Measurements from ENCODE around the gene METTL13. TPM values are rescaled to one million over a fixed set of nuclear protein-coding genes. Genes with fewer than 3 reads are reported as not detected.

METTL13 gene
- total and polyA plus RNA-seq, 2 experiments from 2014 or later, result 18.8 to 22.0 TPM

- Histone ChIP-seq H3K4me2 (ENCODE audit: unreplicated experiment) (no peak overlapping the region), H3K4me3 (no peak overlapping the region), H3K27me3 (replicated peaks; ENCODE audit: insufficient read depth) (no peaks in the 10 kb centered on the region), H3K36me3 (ENCODE audit: low read depth) (no peaks in the 10 kb centered on the region), H3K4me1 (ENCODE audit: insufficient read depth) (peaks cover 15% of the 10 kb centered on the region), H3K9me3 (ENCODE audit: low read depth) (no peaks in the 10 kb centered on the region), H3K27ac (no peak overlapping the region), H3K9me2 (ENCODE audit: insufficient read depth) (no peaks in the 10 kb centered on the region), H3K79me2 (ENCODE audit: insufficient read depth) (no peaks in the 10 kb centered on the region), H4K20me1 (ENCODE audit: insufficient read depth) (no peaks in the 10 kb centered on the region), H3F3A (ENCODE audit: insufficient read depth) (peaks cover 16% of the 10 kb centered on the region), H3K9ac (no peak overlapping the region), H2AFZ (0 out of 2 replicates have a peak overlapping the region, but pooled peaks have one; percentile 83)
- in situ Hi-C loops (cut with MboI), result no loop called here
- 93 to 96% methylated on average over 2 of the region's 2 CpGs for WGBS, 2 experiments (ENCODE audit: low coverage in 1 of 2, low lambda C conversion rate in 2 of 2, missing lambda C conversion rate in 2 of 2)
- TF ChIP-seq EZH2 (IDR thresholded peaks at IDR 0.05; ENCODE audit: insufficient read depth, poor library complexity, severe bottlenecking) (no peak), EZH2phosphoT487 (IDR thresholded peaks at IDR 0.05; ENCODE audit: insufficient read depth, low read depth) (no peak)
- no peak for DNase-seq
Observed at GRCh38 chr1:171753182-171753581, 28.3 kb upstream of the METTL13 start.

- no peaks in the 10 kb centered on the region for H3K36me3 ChIP-seq (ENCODE audit: low read depth)
- H3K9me3 ChIP-seq (ENCODE audit: low read depth), result no peaks in the 10 kb centered on the region
- no peaks in the 10 kb centered on the region for H4K20me1 ChIP-seq (ENCODE audit: insufficient read depth)
- H3F3A ChIP-seq (ENCODE audit: insufficient read depth), result peaks cover 16% of the 10 kb centered on the region
- H2AFZ ChIP-seq, result peak overlapping the region; percentile 83
- H3K9me2 ChIP-seq (ENCODE audit: insufficient read depth), result no peaks in the 10 kb centered on the region
- WGBS, 2 experiments (ENCODE audit: low coverage in 1 of 2, low lambda C conversion rate in 2 of 2, missing lambda C conversion rate in 2 of 2), result 32 to 37% methylated on average over 4 of the region's 4 CpGs
- peak overlapping the region; percentile 79 for H3K27ac ChIP-seq
- TF ChIP-seq EZH2phosphoT487 (IDR thresholded peaks at IDR 0.05; ENCODE audit: insufficient read depth, low read depth) (no peak), EZH2 (IDR thresholded peaks at IDR 0.05; ENCODE audit: insufficient read depth, poor library complexity, severe bottlenecking) (no peak)
- DNase-seq, result no peak
- H3K4me3 ChIP-seq, result peak overlapping the region; percentile 47
- no peaks in the 10 kb centered on the region for H3K79me2 ChIP-seq (ENCODE audit: insufficient read depth)
- in situ Hi-C loops (cut with MboI), result no loop called here
- H3K4me1 ChIP-seq (ENCODE audit: insufficient read depth), result peaks cover 15% of the 10 kb centered on the region
- no peaks in the 10 kb centered on the region for H3K27me3 ChIP-seq (replicated peaks; ENCODE audit: insufficient read depth)
- H3K4me2 ChIP-seq (ENCODE audit: unreplicated experiment), result peak overlapping the region; percentile 71
- H3K9ac ChIP-seq, result peak overlapping the region; percentile 25; the same call in 1 of the 2 replicates
Observed at GRCh38 chr1:171753685-171754352, 27.6 kb upstream of the METTL13 start.

GRCh38 chr1:171754353-171754705 lies 27.1 kb upstream of the METTL13 start:
- Histone ChIP-seq H3K27ac (peak overlapping the region; percentile 79), H3K4me1 (ENCODE audit: insufficient read depth) (peaks cover 15% of the 10 kb centered on the region), H3K4me2 (ENCODE audit: unreplicated experiment) (peak overlapping the region; percentile 71), H3K9ac (peak overlapping the region; percentile 25; the same call in 1 of the 2 replicates), H3K4me3 (peak overlapping the region; percentile 47), H2AFZ (peak overlapping the region; percentile 83), H3K36me3 (ENCODE audit: low read depth) (no peaks in the 10 kb centered on the region), H3K27me3 (replicated peaks; ENCODE audit: insufficient read depth) (no peaks in the 10 kb centered on the region), H4K20me1 (ENCODE audit: insufficient read depth) (no peaks in the 10 kb centered on the region), H3K9me3 (ENCODE audit: low read depth) (no peaks in the 10 kb centered on the region), H3F3A (ENCODE audit: insufficient read depth) (peaks cover 16% of the 10 kb centered on the region), H3K79me2 (ENCODE audit: insufficient read depth) (no peaks in the 10 kb centered on the region), H3K9me2 (ENCODE audit: insufficient read depth) (no peaks in the 10 kb centered on the region)
- WGBS, 2 experiments (ENCODE audit: low coverage in 1 of 2, low lambda C conversion rate in 2 of 2, missing lambda C conversion rate in 2 of 2), result 8 to 13% methylated on average over 4 of the region's 4 CpGs
- TF ChIP-seq EZH2 (IDR thresholded peaks at IDR 0.05; ENCODE audit: insufficient read depth, poor library complexity, severe bottlenecking) (no peak), EZH2phosphoT487 (IDR thresholded peaks at IDR 0.05; ENCODE audit: insufficient read depth, low read depth) (no peak)
- in situ Hi-C loops (cut with MboI), result no loop called here
- DNase-seq, result peak; percentile 81

GRCh38 chr1:171754971-171755370 lies 26.5 kb upstream of the METTL13 start:
- Histone ChIP-seq H2AFZ (0 out of 2 replicates have a peak overlapping the region, but pooled peaks have one; percentile 83), H4K20me1 (ENCODE audit: insufficient read depth) (no peaks in the 10 kb centered on the region), H3K4me2 (ENCODE audit: unreplicated experiment) (no peak overlapping the region), H3K4me3 (no peak overlapping the region), H3K9ac (no peak overlapping the region), H3K4me1 (ENCODE audit: insufficient read depth) (peaks cover 15% of the 10 kb centered on the region), H3K9me2 (ENCODE audit: insufficient read depth) (no peaks in the 10 kb centered on the region), H3K36me3 (ENCODE audit: low read depth) (no peaks in the 10 kb centered on the region), H3F3A (ENCODE audit: insufficient read depth) (peaks cover 16% of the 10 kb centered on the region), H3K9me3 (ENCODE audit: low read depth) (no peaks in the 10 kb centered on the region), H3K79me2 (ENCODE audit: insufficient read depth) (no peaks in the 10 kb centered on the region), H3K27me3 (replicated peaks; ENCODE audit: insufficient read depth) (no peaks in the 10 kb centered on the region), H3K27ac (peak overlapping the region; percentile 79; the same call in 1 of the 2 replicates)
- in situ Hi-C loops (cut with MboI), result no loop called here
- 100% methylated on average over 1 of the region's 1 CpG for WGBS, 2 experiments (ENCODE audit: low coverage in 1 of 2, low lambda C conversion rate in 2 of 2, missing lambda C conversion rate in 2 of 2)
- no peak for TF ChIP-seq EZH2 (IDR thresholded peaks at IDR 0.05; ENCODE audit: insufficient read depth, poor library complexity, severe bottlenecking)
- TF ChIP-seq EZH2phosphoT487 (IDR thresholded peaks at IDR 0.05; ENCODE audit: insufficient read depth, low read depth), result no peak
- no peak for DNase-seq

Data from GM23248 (cell line).